C1 segment of cervical spinal cord (tissue), 14 donors: ENCODE data around the gene SLC7A4.
"Not testable (repeated sequence)": the region's sequence is repeated elsewhere in the genome, so short reads cannot be mapped to it uniquely, and the experiment has no call there.

Experiments used
- DNase-seq, 14 donors: peaks; one replicate each; lab custom pipeline; 2025; lab: John Stamatoyannopoulos, UW

The SLC7A4 gene

GRCh38 chr22:21022507-21022906, 9.9 kb downstream of the SLC7A4 start:
- no peak for DNase-seq

- DNase-seq: no peak
Observed at GRCh38 chr22:21020802-21021429, 11.4 kb downstream of the SLC7A4 start.

DNA sequence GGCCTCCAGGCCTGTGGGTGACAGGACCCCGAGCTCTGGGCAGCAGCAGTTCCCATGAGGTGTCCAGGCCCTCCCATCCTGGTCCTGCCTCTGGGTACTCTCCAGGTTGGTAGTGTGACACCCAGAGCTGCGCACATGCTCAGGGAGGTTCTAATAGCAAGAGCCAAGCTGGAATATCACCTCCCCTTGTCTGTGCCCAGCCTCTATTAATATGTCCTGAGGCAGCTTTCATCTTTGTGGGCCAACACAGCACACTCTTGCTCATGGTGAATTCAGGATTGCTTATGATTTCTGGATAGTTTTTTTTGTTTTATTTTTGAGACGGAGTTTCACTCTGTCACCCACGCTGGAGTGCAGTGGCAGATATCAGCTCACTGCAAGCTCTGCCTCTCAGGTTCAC, 14.0 kb downstream of the SLC7A4 start:
- DNase-seq: no peak

DNA sequence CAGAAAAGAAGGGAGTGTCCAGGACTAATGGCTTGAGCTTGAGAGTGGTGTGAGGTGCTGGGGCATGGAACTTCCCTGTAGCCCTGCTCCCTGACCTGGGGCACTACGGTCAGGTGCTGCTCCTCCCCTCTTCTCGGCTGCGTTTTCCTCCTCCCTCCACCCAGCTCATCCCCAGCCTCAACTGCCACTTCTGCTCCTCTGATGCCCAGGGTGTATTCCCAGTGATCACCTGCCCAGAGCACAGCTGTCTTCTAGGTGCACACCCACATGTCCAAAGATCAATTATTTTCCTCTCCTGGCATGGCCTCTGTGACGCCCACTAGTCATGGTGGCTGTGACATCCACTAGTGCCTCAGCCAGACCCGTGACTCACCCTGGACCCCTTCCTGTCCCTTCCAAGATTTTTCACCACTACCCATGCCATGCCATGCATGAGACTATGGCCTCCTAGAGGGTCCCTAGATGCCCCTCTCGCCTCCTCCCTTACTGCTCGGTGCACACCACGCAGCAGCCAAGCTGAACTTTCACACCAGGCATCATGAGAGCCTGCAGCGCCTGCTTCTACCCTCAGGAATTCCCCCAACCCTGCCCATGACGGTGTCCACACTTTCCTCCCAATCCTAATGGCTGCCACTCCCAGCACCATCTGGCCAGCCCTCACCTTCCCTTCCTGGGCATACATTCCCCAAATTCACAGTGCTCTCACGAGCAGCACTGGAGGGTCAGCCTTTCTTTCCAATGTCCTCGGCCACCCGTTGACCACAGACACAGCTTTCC, 15.5 kb downstream of the SLC7A4 start:
- DNase-seq: no peak

DNA sequence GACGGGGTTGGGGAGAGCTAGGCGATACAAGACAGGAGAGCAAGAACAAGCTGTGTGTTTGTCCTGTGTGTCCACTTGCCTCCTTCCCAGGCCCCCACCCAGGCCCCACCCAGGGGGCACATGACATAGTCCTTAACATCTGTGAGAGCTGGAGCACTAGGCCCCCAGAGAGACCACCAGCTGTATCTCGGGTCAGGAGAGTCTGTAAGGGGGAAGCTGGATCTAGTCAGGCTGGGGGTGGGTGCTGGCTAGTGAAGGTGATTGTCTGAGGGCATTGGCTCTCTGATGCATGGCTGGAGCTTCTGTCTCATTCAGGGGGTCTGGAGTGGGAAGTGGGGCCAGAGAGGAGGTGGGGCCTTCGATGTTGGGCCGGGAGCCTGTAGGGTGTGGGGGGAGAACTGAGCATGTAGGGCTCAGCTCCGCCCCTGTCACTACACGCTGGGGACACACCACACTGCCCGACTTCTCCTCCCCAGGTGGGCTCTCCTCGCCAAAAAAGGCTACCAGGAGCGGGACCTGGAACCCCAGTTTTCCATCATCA, 16.8 kb downstream of the SLC7A4 start:
- no peak for DNase-seq

DNA sequence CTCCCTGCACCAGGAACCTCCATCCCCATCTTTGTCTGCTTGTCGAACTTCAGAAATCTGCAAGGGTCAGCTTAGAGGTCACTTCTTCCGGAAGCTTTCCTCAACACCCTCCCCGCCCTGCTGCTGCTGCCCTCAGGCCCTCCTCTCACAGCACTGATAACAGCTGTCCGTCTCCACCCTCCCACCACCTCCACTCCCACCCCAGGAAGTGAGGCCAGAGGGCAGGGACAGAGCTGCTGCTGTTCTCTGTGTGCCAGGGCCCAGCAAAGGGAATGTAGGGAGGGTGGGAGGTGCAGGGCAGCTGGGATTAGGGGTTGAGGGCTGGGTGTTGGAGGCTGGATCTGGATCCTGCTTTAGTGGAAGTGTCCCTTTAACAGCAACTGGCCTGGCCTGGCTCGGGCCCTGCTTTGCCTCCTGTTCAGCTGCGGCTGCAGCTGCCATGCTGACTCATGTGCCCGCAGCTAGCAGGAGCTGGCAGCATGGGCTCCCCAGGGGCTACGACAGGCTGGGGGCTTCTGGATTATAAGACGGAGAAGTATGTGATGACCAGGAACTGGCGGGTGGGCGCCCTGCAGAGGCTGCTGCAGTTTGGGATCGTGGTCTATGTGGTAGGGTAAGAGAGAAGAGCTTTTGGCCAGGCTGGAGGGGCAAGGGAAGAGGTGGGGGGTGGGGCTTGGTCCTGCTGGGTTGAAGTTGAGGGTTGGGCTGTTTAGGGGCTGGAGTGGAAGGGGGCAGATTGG, 17.5 kb downstream of the SLC7A4 start, which contains the start of gene P2RX6:
Gene P2RX6 (plus strand): TSS at position 440 of the 740 bp plus-strand sequence. CDS start 10 bp downstream, at position 450.
- DNase-seq: peak in 6 of 14 donors; percentile 17 to 50 (median 26)

- DNase-seq: peak; percentile 14 to 85 (median 62)
Observed at GRCh38 chr22:21014202-21014725, 18.1 kb downstream of the SLC7A4 start.

GRCh38 chr22:21013657-21014201, 18.6 kb downstream of the SLC7A4 start:
- DNase-seq: peak in 1 of 14 donors; percentile 57

DNA sequence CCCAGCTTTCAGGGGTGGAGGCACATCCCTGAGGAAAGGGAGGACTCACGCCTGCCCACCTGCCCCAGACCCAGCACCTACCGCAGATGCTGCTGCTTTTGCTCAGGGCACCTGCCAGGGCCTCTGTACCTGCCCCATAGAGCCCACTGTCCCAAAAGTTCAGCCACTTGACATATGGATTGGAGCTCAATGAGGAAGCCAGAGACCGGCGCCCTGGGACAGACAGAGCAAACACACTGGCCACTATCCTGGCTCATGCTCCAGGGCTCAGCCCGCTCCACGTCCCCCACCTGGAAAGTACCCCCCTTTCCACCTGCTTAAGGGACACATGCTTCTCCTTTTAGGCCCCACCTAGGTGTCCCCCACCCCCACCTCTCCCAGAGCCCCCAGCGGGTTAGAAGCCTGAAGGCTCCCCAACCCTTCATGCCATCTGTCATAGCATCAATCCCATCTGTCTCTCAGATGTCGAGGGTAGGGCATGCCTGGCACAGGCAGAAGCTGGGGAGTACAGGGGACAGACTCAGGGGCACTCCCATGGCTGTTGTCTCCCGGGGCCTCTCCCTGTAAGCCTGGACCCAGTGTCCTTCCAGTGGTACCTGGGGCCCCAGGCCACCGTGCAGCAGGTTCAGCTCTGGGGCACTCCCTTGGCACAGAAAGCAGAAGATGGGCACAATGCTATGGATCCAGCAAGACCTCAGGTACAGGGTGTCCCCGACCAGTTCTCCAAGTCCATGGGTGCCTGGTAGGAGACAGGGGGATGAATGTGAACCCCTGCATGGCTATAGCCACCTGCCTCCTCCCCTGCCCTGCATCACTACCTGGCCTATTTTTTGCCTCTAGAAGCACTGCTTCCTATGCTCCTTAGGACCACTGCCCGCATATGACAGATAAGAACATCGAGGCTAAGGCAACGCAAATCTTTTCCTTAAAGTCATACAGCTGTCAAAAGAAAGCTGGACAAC, 19.6 kb downstream of the SLC7A4 start:
- DNase-seq: peak in 1 of 14 donors; percentile 83

DNA sequence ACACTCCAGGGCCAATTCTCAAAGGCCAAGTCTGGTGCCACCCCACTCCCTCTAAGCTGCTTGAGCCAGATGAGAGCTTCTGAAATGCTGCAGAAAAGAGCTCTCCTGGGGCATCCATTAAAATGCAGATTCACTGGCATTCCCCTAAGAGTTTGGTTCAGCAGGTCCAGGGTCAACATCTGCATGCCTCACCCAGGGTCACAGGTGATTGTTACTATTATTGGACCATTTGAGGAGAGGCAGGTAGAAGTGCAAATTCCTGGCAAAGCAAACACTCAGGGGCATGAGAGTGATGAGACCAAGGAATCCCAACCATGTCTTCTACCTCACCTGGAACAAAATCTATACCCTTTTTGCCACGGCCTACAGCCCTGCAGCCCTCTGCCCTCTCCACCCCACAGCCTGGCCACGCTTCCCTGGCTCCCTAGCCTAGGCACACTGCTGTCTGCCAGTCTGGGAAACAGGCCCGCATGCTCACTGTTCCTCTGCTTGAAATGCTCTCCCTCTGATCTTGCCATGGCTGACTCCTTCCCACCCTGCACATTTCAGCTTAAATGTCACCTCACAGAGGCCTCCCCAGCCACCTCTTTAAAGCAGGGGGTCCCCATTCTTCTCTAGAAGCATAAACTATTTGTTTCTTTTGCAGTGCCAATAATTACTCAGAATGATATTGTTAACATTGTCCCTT, 21.8 kb downstream of the SLC7A4 start:
- no peak for DNase-seq

DNA sequence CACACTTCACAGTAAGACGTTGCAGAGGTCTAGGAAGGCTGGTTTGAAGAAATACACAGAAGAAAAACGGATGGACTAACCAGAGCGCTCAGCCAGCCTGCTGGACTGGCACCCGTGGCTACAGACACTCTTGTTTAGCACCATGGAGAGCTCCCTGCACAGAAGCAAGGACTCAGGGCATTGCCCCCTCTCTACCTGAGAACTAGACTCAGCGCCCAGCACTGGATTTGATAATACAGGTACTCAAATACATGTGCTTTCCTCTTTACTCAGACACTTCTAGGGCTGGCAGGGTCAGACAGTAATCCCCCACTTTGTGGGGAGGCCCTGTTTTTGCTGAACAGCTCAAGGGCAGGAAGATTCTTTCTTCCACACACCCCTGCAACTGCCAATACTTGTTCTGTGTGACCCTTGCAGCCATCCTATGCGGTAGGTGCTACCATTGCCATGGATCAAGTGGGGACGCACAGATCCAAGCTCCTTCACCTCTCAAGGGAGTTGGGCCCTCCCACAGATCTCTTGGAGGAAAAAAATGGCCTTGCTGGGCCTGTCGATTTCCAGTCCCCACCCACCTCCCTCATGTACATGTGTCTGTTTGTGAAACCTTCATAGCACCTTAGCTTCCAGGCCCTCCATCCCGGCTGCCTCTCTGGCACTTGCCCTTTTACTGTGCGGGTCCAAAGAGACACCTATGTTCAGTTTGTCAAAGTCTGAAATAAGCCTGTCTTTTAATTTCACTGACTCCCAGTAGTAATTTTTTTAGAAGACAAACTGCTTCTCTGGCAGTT, 22.5 kb downstream of the SLC7A4 start:
- DNase-seq: no peak

DNA sequence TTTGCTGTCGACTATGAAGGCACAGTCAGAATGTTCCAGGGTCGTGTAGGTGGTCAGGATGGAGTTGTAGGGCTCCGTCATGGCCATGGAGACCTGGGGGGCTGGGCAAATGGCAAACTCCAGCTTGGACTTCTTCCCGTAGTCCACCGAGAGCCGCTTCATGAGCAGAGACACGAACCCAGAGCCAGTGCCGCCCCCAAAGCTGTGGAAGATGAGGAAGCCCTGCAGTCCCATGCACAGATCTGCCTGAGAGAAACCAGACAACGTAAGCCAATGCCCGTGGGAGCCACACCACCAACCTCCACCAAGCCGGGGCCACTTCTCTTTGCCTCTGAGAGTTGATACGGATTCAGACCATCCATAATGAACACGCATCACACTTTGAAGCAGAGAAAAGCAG, 23.2 kb downstream of the SLC7A4 start:
- not testable (repeated sequence) for DNase-seq

DNA sequence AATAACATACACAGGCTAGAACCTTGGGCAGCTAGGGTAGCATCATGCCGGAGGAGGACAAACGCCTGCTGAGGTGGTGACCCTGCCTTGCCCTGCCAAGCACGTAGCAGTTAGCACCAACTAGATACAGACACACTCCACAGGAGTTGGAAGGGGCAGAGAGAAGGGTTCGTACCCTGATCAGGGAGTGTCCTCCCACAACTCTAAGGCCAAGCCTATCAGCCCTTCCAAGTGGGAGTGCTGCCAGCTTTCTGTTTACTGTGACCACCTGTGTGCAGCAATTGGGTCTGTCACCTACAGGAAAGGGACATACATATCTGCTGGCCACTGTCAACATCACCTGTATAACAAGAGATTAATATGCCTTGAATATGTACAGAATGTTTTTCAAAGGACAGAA, 28.6 kb downstream of the SLC7A4 start:
- DNase-seq: peak in 1 of 14 donors; percentile 19

GRCh38 chr22:21001601-21002325, 30.6 kb downstream of the SLC7A4 start, which contains the start of gene THAP7:
Gene THAP7 (minus strand): TSS chr22:21002118. CDS start chr22:21001911, 207 bp downstream.
- DNase-seq: peak; percentile 92 to 99 (median 96)

DNA sequence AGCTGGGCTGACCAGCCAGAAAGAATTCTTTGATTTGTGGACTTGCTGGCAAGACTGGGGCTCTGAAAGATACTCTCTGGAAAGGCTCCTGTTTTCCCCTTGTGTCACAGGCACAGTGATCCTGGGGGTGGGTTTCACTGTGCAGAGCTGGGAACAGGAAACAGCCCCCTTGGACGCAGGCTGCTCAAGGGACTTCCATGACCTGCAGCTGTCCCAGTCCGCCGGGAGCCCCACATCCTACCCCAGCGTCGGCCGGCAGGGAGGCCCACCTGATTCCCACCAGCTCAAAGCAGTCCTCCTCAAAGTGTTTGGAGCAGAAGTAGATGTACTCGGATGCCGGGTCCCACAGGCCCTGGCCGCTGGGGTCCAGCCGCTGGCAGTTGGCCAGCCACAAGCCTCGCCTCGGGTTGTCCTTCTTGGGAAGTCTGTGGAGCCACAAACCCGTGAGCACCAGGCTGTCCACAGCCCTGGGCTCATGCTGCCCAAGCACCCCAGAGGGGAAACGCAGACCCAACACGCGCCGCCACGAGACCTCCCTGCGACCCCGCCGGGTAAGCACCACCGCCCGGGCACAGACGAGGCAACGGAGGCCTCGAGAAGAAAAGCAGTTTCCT, 31.3 kb downstream of the SLC7A4 start:
- no peak for DNase-seq

GRCh38 chr22:21000207-21000986, 32.0 kb downstream of the SLC7A4 start:
- DNase-seq: no peak
